DOHH2 (cell line): ENCODE data around the gene SUOX.
"Not testable (repeated sequence)": the region's sequence is repeated elsewhere in the genome, so short reads cannot be mapped to it uniquely, and the experiment has no call there.

Source experiments
- H3F3A ChIP-seq: fragments of 200-600 bp; sonication (generic), shearing (Covaris generic); 2 replicates; pipeline ENCODE4 v1.6.0; 2016; ENCODE audit warnings: antibody characterized with exemption, mild to moderate bottlenecking; ENCODE audit not compliant: control insufficient read depth, insufficient read depth
- H3K27ac ChIP-seq: fragments of 200-600 bp; sonication (generic); 2 replicates; pipeline ENCODE4 v1.5.1; 2014; ENCODE audit warnings: low read depth, mild to moderate bottlenecking, low read length, moderate library complexity
- H3K27me3 ChIP-seq: fragments of 200-600 bp; sonication (generic); 2 replicates; pipeline ENCODE4 v1.6.1; 2014; ENCODE audit warnings: mild to moderate bottlenecking, low read length, mixed read lengths; ENCODE audit not compliant: control insufficient read depth
- H3K36me3 ChIP-seq: fragments of 200-600 bp; sonication (generic); 2 replicates; pipeline ENCODE4 v1.6.1; 2014; ENCODE audit warnings: mild to moderate bottlenecking, low read length, moderate library complexity, mixed read lengths; ENCODE audit not compliant: control insufficient read depth
- H3K4me1 ChIP-seq: fragments of 200-600 bp; sonication (generic); 2 replicates; pipeline ENCODE4 v1.6.1; 2014; ENCODE audit warnings: mild to moderate bottlenecking, low read length, mixed read lengths; ENCODE audit not compliant: control insufficient read depth
- H3K4me2 ChIP-seq: fragments of 200-600 bp; sonication (generic); 2 replicates; pipeline ENCODE4 v1.6.0; 2014; ENCODE audit warnings: mild to moderate bottlenecking, low read length, moderate library complexity
- H3K4me3 ChIP-seq: fragments of 200-600 bp; sonication (generic); 2 replicates; pipeline ENCODE4 v1.5.1; 2014; ENCODE audit warnings: mild to moderate bottlenecking, low read length, mixed read lengths
- H3K79me2 ChIP-seq: fragments of 200-600 bp; sonication (generic); 2 replicates; pipeline ENCODE4 v1.6.1; 2014; ENCODE audit warnings: mild to moderate bottlenecking, low read length, mixed read lengths; ENCODE audit not compliant: control insufficient read depth
- H3K9me2 ChIP-seq: fragments of 200-600 bp; sonication (generic); replicated peaks from 2 replicates; pipeline ENCODE4 v1.6.1; 2014; ENCODE audit warnings: mild to moderate bottlenecking, low read length, mixed read lengths; ENCODE audit not compliant: control insufficient read depth
- H3K9me3 ChIP-seq: fragments of 200-600 bp; sonication (generic); 2 replicates; pipeline ENCODE4 v1.6.1; 2014; ENCODE audit warnings: antibody characterized with exemption, low read length, mixed read lengths; ENCODE audit not compliant: control insufficient read depth, insufficient read depth
- H4K20me1 ChIP-seq: fragments of 200-600 bp; sonication (generic); 2 replicates; pipeline ENCODE4 v1.6.0; 2014; ENCODE audit warnings: low read depth, mild to moderate bottlenecking, antibody characterized with exemption, low read length, moderate library complexity; ENCODE audit not compliant: control insufficient read depth, insufficient read depth
- EZH2phosphoT487 ChIP-seq: fragments of 200-600 bp; sonication (generic); IDR thresholded peaks from 2 replicates; pipeline ENCODE4 v1.6.1; 2017; ENCODE audit warnings: borderline replicate concordance, mild to moderate bottlenecking, antibody characterized with exemption, low read length, moderate library complexity, mixed read lengths
- TF ChIP-seq, protein P1 (sequence below): fragments of 200-600 bp; sonication (generic); IDR thresholded peaks from one replicate; pipeline ENCODE4 v1.5.1; 2014; ENCODE audit warnings: antibody characterized with exemption, mild to moderate bottlenecking, low read depth, low read length; ENCODE audit not compliant: poor library complexity, severe bottlenecking

The SUOX gene

DNA sequence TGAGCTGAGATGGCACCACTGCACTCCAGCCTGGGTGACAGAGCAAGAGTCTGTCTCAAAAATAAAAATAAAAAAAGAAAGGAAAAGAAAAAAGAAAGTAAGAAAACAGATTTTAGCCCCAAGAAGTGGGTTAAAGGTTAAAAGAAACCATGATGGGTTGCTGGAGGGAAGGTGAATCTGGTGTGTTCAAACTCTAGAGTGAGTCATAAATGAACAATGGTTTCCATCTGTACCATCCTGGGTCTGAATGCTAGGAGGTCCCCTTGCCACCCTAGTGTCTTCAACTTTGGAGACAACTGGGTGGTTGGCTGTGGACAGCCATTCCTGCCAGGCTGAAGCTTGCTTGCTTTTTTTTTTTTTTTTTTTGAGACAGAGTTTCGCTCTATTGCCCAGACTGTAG, 43.1 kb downstream of the SUOX start:
- Histone ChIP-seq H3K4me3 (no peak overlapping the region), H3K9me3 (no peaks in the 10 kb centered on the region), H3K27me3 (no peaks in the 10 kb centered on the region), H4K20me1 (peaks cover 8% of the 10 kb centered on the region; the same call in 1 of the 2 replicates), H3K4me2 (no peak overlapping the region; the same call in 1 of the 2 replicates), H3K79me2 (peaks cover 30% of the 10 kb centered on the region), H3K27ac (no peak overlapping the region), H3F3A (peaks cover 33% of the 10 kb centered on the region), H3K36me3 (peaks cover 31% of the 10 kb centered on the region), H3K4me1 (peaks cover 30% of the 10 kb centered on the region), H3K9me2 (no peaks in the 10 kb centered on the region)
- no peak for TF ChIP-seq EZH2phosphoT487
- TF ChIP-seq, protein P1, sequence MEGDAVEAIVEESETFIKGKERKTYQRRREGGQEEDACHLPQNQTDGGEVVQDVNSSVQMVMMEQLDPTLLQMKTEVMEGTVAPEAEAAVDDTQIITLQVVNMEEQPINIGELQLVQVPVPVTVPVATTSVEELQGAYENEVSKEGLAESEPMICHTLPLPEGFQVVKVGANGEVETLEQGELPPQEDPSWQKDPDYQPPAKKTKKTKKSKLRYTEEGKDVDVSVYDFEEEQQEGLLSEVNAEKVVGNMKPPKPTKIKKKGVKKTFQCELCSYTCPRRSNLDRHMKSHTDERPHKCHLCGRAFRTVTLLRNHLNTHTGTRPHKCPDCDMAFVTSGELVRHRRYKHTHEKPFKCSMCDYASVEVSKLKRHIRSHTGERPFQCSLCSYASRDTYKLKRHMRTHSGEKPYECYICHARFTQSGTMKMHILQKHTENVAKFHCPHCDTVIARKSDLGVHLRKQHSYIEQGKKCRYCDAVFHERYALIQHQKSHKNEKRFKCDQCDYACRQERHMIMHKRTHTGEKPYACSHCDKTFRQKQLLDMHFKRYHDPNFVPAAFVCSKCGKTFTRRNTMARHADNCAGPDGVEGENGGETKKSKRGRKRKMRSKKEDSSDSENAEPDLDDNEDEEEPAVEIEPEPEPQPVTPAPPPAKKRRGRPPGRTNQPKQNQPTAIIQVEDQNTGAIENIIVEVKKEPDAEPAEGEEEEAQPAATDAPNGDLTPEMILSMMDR: no peak

- peak overlapping the region; percentile 52 for H3K27ac ChIP-seq
- peak overlapping the region; percentile 76 for H3K4me3 ChIP-seq
- no peaks in the 10 kb centered on the region for H3K27me3 ChIP-seq
- peak overlapping the region; percentile 77 for H3K4me2 ChIP-seq
- H3K4me1 ChIP-seq: peaks cover 30% of the 10 kb centered on the region
- H3F3A ChIP-seq: peaks cover 42% of the 10 kb centered on the region
- H4K20me1 ChIP-seq: peaks cover 8% of the 10 kb centered on the region; the same call in 1 of the 2 replicates
- peaks cover 37% of the 10 kb centered on the region for H3K36me3 ChIP-seq
- no peaks in the 10 kb centered on the region for H3K9me3 ChIP-seq
- no peaks in the 10 kb centered on the region for H3K9me2 ChIP-seq
- H3K79me2 ChIP-seq: peaks cover 30% of the 10 kb centered on the region
- no peak for TF ChIP-seq EZH2phosphoT487
- TF ChIP-seq, protein P1: no peak
Observed at GRCh38 chr12:56040963-56041551, 44.0 kb downstream of the SUOX start.

GRCh38 chr12:56041552-56042429, 44.7 kb downstream of the SUOX start, which contains the start of gene RPS26:
RPS26 (plus strand) TSS chr12:56041918; CDS start chr12:56042167, 249 bp downstream.
- Histone ChIP-seq H3K9me2 (no peaks in the 10 kb centered on the region), H3K27ac (peak within 1 kb of the TSS; percentile 66), H3F3A (peaks cover 50% of the 10 kb centered on the region), H3K4me1 (peaks cover 35% of the 10 kb centered on the region), H3K79me2 (peaks cover 30% of the 10 kb centered on the region), H3K4me2 (peak within 1 kb of the TSS; percentile 80), H3K9me3 (no peaks in the 10 kb centered on the region), H4K20me1 (peaks cover 8% of the 10 kb centered on the region; the same call in 1 of the 2 replicates), H3K27me3 (no peaks in the 10 kb centered on the region), H3K36me3 (peaks cover 42% of the 10 kb centered on the region), H3K4me3 (peak within 1 kb of the TSS; percentile 79)
- TF ChIP-seq, protein P1: peak; percentile 56
- TF ChIP-seq EZH2phosphoT487: no peak

- Histone ChIP-seq H3K36me3 (peaks cover 42% of the 10 kb centered on the region), H3K4me2 (peak overlapping the region; percentile 80), H3F3A (peaks cover 51% of the 10 kb centered on the region), H3K4me1 (peaks cover 38% of the 10 kb centered on the region), H3K27ac (peak overlapping the region; percentile 66), H3K4me3 (peak overlapping the region; percentile 79), H3K79me2 (peaks cover 30% of the 10 kb centered on the region)
- H4K20me1 ChIP-seq, H3K9me3 ChIP-seq, H3K9me2 ChIP-seq, H3K27me3 ChIP-seq: not testable (repeated sequence)
Observed at GRCh38 chr12:56042430-56042813, 45.3 kb downstream of the SUOX start.
